CD1c-positive myeloid dendritic cell (primary cell): ENCODE data around the gene MYH4.

ENCODE experiments used
- DNase-seq: peaks from one replicate; pipeline ENCODE4 v3.0.0-alpha.2; 2016; ENCODE audit errors: extremely low spot score

MYH4 gene

DNA sequence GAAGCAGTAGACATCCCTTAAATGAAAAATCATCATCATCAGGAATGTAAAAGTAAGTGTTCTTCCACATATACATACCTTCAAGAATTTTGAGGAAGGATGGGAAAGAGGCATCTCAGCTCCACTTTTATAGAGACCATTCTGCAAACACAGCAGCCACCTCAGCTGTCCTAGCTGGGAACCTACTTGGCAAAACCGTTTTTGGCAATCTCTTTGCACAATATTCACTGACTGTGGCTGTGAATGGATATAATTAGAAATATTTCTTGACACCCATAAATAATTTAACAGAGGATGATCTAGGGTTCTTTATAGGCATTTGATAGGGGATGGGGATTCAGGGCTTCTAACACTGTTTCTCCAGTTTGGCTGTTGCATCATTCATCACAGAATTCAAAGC is at the start of gene MYH4:
Gene MYH4, minus strand, starts transcription at position 101 of the 400 bp plus-strand sequence. CDS start 2,814 bp downstream, outside the sequence.
- no peak for DNase-seq

DNA sequence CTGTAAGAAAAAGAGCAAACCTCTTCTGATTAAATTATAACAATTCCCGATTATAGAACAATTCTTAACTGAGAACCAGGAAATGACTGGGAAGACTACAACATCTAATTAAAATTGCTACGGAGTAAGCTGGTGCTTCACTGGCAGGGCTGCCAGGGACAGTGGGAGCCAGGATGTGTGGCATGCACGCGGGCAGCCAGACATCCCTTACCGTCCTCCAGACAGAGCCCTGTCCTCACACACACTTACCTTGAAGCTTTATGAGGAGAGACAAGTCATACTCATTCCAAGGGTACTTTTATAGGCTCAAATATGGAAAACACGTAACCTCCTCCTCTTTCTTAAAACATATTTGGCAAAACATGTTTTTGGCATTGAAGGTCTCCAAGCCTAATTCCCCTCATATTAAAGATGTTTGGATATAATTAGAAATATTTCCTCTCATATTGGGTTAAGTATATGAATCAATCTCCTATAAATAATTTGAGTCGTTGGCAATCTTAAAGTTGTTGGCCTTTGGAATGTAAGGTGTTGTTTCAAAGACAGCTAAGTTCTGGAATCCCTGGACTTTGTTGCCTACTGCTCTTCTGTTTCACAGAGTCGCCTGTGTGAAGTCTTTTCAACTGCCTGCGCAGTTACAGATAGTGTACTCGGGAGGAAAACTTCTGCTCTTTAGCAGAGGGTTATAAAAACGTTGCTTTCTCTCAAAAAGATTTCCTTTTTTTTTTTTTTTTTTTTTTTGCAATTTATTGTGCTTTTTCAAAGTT is 49.1 kb upstream of the MYH4 start, which contains the start of gene MYH1:
Gene MYH1, minus strand, starts transcription at position 272 of the 767 bp plus-strand sequence. CDS start 1,900 bp downstream, outside the sequence.
- no peak for DNase-seq

DNA sequence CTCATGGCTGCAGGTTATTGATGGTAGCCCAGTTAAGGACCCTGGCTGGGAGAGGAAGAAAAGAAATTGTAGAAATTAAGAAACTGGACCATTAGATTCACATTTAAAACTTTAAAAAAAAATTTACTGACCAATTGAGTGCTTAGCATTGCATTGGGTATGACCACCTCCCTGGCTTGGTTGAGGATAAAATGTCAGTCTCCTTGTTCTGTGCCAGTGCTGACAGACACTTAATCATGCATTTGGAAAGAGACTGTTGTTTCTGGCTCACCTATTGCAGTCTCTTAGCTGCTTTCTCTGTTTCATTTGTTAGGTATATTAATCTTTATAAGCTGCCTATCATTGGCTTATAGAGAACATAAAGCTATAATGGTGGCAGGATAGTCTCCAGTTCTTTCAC is 47.3 kb upstream of the MYH4 start:
- DNase-seq: no peak

DNA sequence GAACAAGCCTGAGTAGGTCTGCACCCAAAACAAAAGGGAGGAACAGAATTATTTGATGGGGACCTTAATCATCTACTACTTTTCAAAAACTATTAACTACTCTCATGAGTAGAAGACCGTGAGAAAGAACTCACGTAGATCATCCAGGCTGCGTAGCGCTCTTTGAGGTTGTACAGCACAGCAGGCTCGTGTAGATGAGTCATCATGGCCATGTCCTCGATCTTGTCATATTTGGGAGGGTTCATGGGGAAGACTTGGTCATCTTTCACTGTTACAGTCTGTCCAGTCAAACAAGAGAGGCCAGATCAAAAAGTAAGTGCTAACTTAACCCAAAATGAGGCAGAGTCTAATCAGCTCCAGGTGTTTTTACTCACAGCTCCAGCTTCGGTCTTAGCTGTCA is 46.7 kb upstream of the MYH4 start:
- no peak for DNase-seq

DNA sequence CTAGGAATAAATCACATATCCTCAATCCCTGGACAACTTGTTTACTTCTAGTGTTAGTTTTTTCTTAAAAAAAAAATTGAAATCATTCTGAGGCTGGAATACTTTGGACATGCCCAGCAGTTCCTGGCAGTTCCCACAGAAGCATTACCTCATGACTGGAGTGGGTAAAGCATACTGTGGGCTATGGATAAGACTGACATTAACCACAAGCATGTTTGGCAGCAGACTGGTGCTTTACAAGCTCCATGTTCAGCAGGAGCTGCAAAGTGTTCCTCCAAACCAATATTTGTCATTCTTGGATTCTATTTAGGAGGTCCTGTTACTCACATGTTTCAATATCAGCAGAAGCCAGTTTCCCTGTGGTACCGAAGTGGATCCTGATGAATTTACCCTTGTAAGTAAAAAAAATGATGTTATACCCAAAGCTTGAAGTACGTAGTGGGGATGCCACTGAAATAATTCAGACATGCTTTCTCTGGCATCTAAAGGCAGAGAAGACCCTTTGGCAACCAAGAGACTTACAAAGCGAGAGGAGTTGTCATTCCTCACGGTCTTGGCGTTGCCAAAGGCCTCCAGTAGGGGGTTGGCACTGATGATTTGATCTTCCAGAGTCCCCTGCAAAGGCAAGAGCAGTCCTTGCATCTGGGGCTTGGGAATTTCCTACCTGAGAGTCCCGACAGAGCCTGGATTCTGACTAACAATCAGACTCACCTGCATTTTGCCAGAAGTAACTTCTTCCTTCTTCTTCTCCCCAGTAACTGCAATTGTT is 44.1 kb upstream of the MYH4 start:
- DNase-seq: no peak

DNA sequence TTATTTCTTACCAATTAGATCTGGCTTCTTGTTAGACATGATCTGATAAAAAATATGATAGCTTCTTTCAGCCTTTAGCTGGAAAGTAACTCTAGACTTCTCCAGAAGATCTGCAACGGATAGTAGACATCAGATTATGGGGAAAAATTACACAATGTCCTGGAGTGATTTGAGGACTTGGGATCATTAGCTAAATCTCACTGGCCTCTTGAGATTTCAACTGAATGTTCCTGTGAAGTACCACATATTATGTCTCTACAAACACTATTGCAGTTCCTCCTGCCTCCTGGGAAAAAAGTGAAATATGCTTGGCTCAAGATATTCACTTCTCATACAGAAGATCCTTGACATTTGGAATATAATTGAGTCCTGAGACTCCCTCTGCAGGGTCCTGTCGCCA is 43.5 kb upstream of the MYH4 start:
- no peak for DNase-seq

DNA sequence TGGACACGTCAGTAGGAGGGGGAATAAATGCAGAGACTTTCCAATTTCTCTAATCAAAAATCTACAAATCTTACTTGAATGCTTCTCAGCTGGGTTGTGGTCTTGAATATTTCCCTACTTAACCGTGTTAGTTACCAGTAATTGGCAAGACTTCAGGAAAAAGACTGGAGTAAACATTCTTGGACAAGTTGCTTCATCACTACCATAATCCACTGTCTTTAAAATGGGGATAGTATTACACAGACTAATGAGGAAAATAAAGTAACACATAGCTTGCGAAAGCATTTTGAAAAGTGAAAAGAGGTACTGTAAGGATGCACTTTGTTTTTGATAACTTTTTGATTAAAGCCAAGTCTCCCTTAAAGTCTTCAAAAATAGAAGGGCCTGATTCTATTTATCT is 30.6 kb upstream of the MYH4 start:
- no peak for DNase-seq

DNA sequence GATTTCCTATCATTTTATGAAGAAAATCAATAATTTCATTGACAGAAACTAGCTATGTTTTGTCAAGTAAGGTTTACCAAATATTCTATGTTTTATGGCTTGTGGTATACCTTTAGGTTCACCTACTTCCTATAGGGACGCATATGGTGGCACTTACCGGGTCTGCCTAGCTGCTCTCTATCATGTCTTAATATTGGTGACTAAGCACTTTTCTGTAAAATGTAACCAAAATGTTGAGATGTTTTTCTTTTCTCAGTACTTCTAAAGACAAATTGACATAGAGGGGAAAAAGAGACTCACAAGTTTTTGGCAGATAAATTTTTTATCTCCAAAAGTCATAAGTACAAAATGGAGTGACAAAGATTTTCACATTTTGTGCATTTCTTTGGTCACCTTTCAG is 22.6 kb upstream of the MYH4 start:
- DNase-seq: no peak

DNA sequence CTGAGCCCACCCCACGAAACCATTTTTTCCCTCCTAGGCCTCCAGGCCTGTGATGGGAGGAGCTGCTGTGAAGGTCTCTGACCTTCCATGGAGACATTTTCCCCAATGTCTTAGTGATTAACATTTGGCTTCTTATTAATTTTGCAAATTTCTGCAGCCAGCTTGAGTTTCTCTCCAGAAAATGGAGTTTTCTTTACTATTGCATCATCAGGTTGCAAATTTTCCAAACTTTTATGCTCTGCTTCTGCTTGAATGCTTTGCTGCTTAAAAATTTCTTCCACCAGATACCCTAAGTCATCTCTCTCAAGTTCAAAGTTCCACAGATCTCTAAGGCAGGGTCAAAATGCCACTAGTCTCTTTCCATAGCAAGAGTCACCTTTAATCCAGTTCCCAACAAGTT is 12.9 kb upstream of the MYH4 start:
- DNase-seq: no peak

DNA sequence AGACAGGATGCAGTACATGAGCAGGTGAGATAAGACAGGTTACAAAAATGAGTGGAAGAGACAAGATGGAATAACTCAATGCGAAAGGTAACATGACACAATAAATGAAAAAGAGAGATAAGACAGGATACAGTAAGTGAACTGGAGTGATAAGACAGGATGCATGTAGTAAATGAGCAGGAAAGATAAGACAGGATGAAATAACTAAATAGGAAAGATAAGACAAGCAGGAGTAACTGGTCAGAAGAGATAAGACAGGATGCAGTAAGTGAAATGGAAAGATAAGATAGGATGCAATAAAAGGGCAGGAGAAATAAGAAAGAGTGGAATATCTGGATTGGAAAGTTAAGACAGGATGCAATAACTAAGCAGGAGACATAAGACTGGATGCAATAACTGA is 8.3 kb upstream of the MYH4 start:
- DNase-seq: no peak

DNA sequence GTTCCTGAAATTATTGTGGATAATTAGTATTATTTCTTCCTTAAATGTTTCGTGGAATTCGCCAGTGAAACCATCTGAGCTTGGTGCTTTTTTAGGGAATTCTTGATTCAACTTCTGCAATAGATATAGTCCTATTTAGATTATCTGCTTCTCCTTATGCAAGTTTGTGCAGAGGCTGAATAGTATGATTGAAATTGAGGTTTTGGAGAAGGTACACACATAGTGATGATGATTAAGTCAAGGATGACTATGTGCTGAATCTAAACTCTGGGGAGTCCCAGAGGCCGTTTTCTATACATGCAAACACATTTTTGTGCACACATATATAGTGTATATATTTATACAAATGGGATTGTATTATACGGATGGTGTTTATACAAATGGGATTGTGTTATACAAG is 5.2 kb upstream of the MYH4 start:
- DNase-seq: no peak

DNA sequence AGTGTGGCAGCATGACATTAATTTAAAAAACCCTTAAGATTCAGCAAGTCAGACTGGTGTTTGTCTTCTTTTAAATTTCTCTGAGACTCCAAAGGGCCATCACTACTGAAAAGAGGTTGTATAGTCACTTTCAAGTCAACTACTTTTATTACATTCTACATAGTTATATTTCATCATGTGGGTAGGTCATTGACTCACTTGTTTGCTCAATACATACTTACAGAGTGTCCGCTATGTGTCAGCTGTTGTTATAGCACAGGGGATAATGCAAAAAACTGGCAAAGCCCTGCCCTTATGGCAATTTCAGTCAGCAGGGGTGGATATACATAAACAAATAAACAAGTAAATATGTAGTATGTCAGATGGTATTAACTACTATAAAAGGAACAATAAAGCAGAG is 2.5 kb upstream of the MYH4 start:
- DNase-seq: no peak

DNA sequence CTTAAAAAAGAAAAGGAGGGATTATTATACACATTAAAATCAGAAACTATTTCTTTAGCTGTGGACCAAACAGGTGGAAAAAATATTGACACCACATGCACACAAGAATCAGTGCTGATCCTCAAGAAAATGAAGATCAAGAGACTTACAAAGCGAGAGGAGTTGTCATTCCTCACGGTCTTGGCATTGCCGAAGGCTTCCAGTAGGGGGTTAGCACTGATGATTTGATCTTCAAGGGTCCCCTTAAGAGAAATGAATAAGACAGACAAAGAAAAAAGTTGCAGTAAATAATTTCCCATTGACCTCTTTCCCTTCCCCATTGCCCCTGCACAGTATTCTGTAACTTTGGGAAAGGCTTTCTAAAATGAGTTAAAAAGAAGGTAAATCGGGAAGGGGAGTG is 6.0 kb downstream of the MYH4 start:
- DNase-seq: no peak

DNA sequence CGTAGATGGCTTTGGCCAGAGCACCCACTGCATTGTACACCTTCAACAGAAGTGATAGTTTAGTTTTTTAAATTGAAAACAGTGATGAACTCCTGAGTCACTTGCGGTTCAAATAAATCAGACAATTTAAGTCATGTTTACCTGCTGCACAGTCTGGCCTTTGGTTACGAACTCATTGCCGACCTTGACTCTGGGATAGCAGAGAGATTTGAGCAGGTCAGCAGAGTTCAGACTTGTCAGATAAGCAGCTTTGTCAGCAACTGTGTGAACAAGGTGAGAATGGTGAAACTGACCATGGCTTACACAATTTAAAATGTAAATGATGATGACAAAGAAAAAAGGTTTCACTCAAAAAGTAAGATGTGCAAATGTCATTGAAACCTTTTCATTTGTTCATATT is 9.3 kb downstream of the MYH4 start:
- no peak for DNase-seq

DNA sequence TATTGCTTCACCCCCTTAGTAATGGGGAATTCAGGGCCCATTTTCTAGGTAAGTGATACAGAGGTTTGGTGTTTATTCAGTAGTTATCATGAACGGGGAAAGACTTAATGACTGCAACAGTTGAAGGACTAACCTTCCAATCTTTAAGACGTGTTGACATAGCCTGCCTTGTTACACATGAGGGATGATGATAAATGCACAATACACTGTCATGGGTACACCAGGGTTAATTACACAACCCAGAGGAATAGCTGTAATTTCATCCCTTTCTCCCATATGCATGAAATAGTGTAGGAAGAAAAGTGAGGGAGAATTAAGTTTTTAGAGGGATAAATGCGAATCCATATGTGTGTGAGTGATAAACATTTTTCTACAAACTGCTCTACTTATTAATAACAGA is 10.7 kb downstream of the MYH4 start:
- no peak for DNase-seq

DNA sequence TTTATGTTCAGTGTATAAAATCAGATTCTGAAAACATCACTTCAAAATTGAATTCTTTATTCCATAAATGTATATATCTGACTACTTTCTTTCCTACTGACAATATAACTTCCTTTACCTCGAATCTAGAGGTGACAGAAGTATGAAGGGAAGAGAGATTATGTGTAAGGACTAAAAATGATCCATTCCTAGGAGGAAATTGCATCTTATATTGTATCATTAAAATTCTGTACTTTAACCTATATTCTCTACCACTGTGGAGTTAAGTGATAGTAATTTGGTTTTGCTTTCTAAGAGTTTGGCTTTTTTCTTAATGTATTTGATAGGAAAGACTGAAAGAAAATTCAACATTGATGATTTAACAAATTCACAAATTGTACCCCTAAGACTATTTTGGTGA is 11.4 kb downstream of the MYH4 start:
- no peak for DNase-seq

DNA sequence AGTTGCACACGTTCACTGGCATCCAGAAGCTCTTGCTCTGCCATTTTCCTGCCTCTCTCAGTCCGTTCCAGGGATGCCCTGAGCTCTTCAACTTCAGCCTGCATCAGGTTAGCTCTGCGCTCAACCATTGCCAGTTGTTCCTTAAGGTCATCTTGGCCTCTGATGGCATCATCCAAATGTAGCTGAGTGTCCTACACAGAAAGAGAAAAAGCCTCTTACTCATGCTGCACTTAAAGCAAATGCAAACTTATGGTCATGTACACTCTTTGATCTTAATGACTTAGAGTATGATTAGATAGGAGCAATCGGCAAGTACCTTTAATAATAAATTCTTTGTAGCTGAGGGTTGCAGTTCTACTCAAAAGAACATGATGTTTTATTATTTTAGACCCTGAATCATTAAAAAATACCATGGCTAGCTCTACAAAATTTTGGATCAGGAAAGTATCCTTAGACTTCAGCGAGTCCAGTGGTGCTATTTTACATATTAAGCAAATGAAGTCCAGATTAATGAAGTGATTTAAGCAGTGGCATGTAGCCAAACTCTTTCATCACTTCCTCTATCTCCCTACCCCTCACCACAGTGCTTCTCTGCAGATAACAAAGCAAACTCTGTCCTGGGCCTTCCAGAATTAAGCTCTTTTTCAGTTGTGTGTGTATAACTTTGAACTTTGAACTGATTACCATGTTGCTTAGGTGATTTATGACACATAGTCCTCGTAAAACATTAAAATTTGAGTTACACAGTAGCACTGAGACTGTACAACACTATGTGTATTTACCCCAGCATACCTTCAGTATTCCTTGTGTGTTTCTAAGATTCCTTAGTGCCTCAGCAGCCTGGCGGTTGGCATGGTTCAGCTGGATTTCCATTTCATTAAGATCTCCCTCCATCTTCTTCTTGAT is 22.1 kb downstream of the MYH4 start:
- DNase-seq: no peak

DNA sequence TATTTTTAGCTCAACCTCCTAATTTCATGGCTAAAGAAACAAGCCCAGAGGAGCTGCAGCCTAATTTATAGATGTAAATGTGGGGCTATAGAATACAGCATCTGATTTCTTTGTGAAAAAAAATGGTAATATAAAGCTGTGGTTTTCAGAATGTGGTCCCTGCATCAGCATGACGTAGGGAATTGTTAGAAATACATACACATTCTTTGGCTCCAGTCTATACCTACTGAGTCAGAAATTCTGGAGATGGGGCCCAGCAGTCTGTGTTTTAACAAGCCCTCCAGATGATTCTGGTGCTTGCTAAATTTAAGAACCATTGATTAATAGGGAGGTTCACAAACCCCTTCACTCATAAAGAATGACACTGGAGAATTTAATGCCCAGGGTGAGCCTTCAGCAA is 29.5 kb downstream of the MYH4 start:
- DNase-seq: no peak

DNA sequence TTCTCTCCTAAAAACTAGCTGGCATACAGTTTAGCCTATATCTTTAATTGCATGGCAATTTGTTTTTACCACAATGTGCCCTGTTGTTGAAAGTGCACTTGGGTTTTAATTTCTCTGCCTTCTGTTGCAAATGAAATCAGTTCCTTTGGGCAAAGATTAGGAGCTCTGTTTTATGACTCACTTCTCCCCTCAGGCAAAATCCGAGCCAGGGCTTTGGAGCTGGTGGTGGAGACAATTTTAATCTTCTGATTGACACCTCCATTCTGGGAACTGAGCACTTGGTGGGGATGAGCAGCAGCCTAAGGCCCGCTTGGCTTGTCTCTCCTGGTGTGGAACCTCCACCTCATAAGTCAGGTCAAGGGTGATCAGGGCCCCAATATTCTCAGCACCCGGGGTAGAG is 34.3 kb downstream of the MYH4 start:
- no peak for DNase-seq

DNA sequence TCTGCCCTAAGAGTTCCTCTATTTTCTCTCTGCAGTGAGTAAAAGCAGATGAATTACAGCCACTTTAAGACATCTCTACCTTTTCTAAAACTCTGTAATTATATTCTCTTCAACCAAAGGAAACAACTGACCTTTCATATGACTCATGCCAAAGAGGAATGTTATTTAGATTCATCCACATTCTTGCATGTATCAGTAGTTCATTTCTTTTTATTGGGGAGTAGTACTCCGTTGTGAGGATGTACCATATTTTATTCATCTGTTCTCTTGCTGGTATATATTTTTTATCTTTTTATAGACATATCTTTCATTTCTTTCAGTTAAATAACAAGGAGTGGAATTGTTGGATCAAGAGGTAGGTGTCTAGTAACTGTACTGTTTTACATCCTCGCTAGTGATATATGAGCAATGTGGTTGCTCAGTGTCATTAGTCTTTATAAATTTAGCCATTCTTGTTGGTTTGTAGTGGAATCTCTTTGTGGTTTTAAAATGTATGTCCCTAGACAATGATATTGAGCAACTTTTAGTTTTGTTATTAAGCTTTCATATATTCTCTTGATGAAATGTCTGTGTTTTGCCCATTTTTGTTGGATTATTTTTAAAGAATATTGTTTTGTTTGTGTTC is 39.8 kb downstream of the MYH4 start:
- no peak for DNase-seq

DNA sequence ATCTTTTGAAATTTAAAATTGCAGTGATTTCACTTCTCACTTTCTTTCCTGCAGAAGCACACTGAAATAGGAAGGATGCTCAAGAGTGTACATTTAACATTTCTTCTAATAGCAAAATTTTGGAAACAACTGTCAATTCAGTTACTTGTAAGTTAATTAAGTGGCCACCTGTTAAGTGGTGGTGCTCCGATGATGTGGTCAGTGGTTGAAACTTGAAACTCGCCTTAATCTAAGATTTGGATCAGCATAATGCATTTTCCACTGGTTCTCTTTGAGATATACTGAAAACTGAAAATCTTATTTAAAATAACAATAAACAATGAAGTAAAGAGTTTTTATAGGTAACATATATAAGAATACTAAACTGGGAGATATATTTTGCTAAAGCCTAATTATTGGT is 40.6 kb downstream of the MYH4 start:
- DNase-seq: no peak
